ENCODE data around the gene TMEM181. TPM values are rescaled to one million over a fixed set of nuclear protein-coding genes. Genes with fewer than 3 reads are reported as not detected.

TMEM181 gene
- total RNA-seq, 4 donors from 2014 or later: 16.7 to 28.1 (median 21.2) TPM

GRCh38 chr6:158595223-158595622, 35.3 kb downstream of the TMEM181 start:
- Histone ChIP-seq H3K36me3 (peaks cover 11 to 14% of the 10 kb centered on the region in 2 donors), H3K27ac (no peak overlapping the region), H3K4me3 (replicated peaks in 1 of 3) (no peak overlapping the region), H3K4me1 (no peaks in the 10 kb centered on the region), H3K27me3 (no peaks in the 10 kb centered on the region), H3K9me3 (no peaks in the 10 kb centered on the region)
- no peak for DNase-seq
- intact Hi-C loops (cut with DNase I): no loop called here
- TF ChIP-seq CTCF (IDR thresholded peaks at IDR 0.05) (no peak), POLR2A (IDR thresholded peaks at IDR 0.05) (no peak)
- WGBS, 2 donors: 78 to 94% methylated on average over 5 of the region's 5 CpGs

- H3K4me3 ChIP-seq (replicated peaks in 1 of 3): no peak overlapping the region
- no peaks in the 10 kb centered on the region for H3K27me3 ChIP-seq
- H3K36me3 ChIP-seq: peaks cover 2 to 8% of the 10 kb centered on the region in 2 donors
- no peaks in the 10 kb centered on the region for H3K9me3 ChIP-seq
- H3K4me1 ChIP-seq: no peaks in the 10 kb centered on the region
- WGBS, 2 donors: 68 to 85% methylated on average over 6 of the region's 6 CpGs
- TF ChIP-seq POLR2A (IDR thresholded peaks at IDR 0.05): no peak
- no peak for TF ChIP-seq CTCF (IDR thresholded peaks at IDR 0.05)
- no peak overlapping the region for H3K27ac ChIP-seq
- intact Hi-C loops (cut with DNase I): no loop called here
- no peak for DNase-seq
These were observed 37.0 kb downstream of the TMEM181 start for GRCh38 chr6:158596861-158597260.

GRCh38 chr6:158597565-158597964, 37.7 kb downstream of the TMEM181 start:
- TF ChIP-seq CTCF (IDR thresholded peaks at IDR 0.05) (no peak), POLR2A (IDR thresholded peaks at IDR 0.05) (no peak)
- no peaks in the 10 kb centered on the region for H3K4me1 ChIP-seq
- no peaks in the 10 kb centered on the region for H3K27me3 ChIP-seq
- 98 to 100% methylated on average over 4 of the region's 4 CpGs for WGBS, 2 donors
- no peak for DNase-seq
- no peak overlapping the region for H3K27ac ChIP-seq
- H3K4me3 ChIP-seq (replicated peaks in 1 of 3): no peak overlapping the region
- peaks cover 0 to 7% of the 10 kb centered on the region in 2 donors for H3K36me3 ChIP-seq
- intact Hi-C loops (cut with DNase I): no loop called here
- H3K9me3 ChIP-seq: no peaks in the 10 kb centered on the region

- no peak overlapping the region for H3K4me3 ChIP-seq (replicated peaks in 1 of 3)
- no peak overlapping the region for H3K27ac ChIP-seq
- no peaks in the 10 kb centered on the region for H3K4me1 ChIP-seq
- H3K36me3 ChIP-seq: no peaks in the 10 kb centered on the region
- H3K9me3 ChIP-seq: no peaks in the 10 kb centered on the region
- intact Hi-C loops (cut with DNase I): no loop called here
- 74 to 89% methylated on average over 17 of the region's 18 CpGs for WGBS, 2 donors
- TF ChIP-seq CTCF (IDR thresholded peaks at IDR 0.05): no peak
- TF ChIP-seq POLR2A (IDR thresholded peaks at IDR 0.05): no peak
- DNase-seq: no peak
- no peaks in the 10 kb centered on the region for H3K27me3 ChIP-seq
These were observed 39.7 kb downstream of the TMEM181 start for GRCh38 chr6:158599635-158600034.

- no peaks in the 10 kb centered on the region for H3K36me3 ChIP-seq
- no peaks in the 10 kb centered on the region for H3K4me1 ChIP-seq
- no peak for TF ChIP-seq CTCF (IDR thresholded peaks at IDR 0.05)
- TF ChIP-seq POLR2A (IDR thresholded peaks at IDR 0.05): no peak
- H3K27ac ChIP-seq: no peak overlapping the region
- H3K27me3 ChIP-seq: no peaks in the 10 kb centered on the region
- 84 to 89% methylated on average over 15 of the region's 15 CpGs for WGBS, 2 donors
- no peaks in the 10 kb centered on the region for H3K9me3 ChIP-seq
- intact Hi-C loops (cut with DNase I): no loop called here
- H3K4me3 ChIP-seq (replicated peaks in 1 of 3): no peak overlapping the region
- no peak for DNase-seq
These were observed 43.6 kb downstream of the TMEM181 start for GRCh38 chr6:158603261-158604047.
